ENCODE measurements around the gene CDK1.

Gene CDK1

GRCh38 chr10:60778214-60778970 lies at the start of gene CDK1:
TSS of gene CDK1 (plus strand) at chr10:60778478. CDS start at chr10:60780166, 1,688 bp downstream.
- DNase-seq = peak; percentile 99

GRCh38 chr10:60729106-60729505 lies 49.2 kb upstream of the CDK1 start:
- DNase-seq = no peak

DNA sequence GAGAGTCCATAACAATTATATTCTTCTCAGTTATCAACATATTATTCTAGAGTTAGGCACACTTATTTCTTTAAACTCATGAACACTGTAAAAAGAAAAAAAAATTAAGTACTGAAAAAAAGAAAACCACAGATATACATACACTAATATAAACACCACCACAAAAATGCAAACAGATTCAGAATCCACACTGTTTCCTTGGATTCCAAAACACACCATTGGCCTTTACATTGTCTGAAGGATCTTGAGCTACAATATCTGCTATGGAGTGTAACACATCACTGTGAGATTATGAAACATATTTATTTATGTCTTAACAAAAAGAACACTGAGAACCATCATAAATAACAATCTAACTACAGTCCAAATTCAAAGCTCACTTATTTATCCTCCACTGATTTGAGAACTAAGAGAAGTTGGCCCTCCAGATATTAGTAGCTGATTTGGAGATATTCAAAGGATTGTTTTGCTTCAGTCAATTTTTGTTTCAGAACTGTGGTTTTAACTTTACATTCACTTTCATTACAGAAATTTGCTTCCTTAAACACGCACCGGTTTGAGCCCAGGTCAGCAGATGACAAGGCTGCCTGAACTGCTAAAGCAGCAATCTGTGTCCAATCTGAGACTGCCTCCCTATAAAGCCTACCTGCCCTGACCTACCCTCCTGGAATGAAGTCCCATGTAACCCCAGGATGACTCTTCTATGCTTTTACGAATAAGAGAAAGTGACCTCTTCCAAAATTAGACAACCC lies 47.0 kb upstream of the CDK1 start:
- DNase-seq = no peak

DNA sequence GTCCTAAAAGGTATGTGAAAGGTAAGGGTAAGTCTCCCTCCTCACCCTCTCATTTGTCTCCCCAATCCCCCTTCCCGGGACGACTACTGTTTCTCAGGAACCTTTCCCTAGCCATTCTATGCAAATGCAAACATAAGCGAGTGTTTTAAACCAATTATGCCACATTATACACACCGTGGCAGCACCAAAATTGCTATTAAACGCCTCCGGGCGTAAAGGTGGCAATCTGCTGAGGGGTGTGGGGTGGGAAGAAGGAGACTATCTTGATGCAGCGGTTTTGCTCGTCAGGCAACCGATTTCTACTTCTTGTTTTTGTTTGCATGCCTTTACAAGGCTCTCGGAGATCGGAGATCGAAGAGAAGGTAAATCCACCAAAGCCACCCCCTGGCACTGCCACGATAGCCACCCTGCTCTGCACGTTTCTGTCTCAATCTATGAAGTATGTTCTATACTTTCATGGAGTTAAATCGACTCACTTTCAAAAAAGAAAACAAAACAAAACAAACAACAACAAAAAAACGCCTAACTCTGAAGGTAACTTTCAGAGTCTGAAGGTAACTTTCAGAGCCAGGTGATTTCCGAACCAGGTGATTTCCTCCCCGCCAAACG lies 46.0 kb upstream of the CDK1 start:
- DNase-seq = no peak

- DNase-seq = no peak
Measured at GRCh38 chr10:60732807-60733516, 45.3 kb upstream of the CDK1 start.

DNA sequence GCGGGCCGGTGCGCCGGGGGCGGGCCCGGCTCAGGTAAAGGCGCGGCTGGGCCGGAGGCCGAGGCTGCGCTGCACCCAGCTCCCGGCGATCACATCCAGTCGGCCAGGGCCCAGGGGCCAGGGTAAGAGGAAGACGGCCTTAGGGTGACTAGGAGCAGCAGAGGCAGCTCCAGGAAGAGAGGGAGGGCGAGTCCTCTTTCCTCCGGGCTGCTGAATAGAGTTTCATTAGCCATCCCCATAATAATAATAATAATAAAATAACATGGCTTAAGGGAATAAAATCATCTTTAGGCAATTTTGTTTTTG lies 44.8 kb upstream of the CDK1 start:
- no peak for DNase-seq

DNA sequence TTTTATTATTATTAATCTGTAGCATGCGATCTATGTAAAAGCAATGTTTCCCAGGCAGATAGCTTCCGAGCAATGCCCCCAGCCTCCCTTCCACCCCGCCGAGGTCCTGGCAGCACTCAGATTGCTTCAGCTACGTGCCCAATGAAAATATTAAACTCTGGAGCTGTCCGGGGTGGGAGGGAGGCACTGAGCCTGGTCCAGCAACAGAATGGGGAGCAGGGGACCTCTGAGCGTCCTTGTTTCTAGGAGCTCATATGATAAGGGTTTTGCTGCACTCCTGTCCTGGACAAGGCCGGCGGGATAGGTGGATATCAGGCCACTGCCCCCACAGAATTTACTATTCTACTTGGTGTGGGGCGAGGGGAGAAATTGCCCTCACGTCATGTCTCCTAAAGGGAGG lies 44.5 kb upstream of the CDK1 start:
- DNase-seq = no peak

DNA sequence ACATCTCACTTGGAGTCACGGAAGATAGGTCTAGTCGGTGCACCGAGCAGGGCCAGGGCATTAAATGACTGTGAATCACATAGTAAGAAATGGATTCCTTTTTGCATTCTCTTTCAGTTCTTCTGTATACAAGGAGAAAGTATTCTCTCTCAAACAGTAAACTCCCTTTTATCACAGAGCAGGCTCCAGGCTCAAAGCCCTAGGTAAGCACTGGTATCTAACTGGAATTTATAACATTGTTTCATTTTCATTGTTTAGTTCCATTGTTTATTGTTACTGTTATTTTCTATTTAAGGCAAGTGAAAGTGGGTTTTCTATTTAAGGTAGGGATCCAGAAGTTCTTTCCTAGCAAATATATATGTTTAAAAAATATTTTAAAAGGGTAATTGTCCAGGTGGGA lies 44.1 kb upstream of the CDK1 start:
- DNase-seq = no peak

DNA sequence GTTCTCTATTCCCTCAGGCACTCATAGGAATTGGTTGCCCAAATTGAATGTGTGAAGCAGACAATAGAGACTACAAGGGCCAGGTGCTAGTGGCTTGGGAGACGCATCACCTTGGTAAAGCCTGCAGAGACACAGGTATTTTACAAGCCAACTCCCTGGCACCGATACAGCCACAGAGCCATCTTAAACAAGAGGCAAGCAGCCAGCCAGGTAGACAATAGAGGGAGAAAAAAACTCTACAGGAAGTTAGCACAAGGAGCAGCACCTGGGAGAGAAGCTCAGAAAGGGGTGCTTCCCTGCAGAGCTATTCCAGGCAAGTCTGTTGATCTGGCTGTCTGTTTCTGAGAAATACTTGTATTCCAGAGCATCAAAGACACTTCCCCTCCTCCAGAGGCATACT lies 43.0 kb upstream of the CDK1 start:
- DNase-seq = no peak

DNA sequence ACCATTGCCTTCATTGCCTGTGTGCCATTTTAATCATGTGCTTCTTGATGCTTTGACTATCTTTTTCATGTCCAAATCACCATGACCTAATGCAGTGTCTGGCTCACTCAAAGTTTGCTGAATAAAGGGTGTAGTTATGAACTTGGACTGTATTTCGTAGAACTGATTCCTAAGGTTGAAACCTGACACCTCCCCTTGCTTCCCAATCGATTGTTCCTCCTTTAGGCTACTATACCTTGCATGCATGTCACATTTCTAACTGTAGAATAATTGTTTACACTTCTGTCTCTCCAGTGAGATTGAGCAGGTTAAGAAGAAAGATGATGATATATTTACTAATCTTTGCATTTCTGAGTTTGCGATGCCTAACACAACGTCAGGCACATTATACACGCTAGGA lies 41.0 kb upstream of the CDK1 start:
- no peak for DNase-seq

DNA sequence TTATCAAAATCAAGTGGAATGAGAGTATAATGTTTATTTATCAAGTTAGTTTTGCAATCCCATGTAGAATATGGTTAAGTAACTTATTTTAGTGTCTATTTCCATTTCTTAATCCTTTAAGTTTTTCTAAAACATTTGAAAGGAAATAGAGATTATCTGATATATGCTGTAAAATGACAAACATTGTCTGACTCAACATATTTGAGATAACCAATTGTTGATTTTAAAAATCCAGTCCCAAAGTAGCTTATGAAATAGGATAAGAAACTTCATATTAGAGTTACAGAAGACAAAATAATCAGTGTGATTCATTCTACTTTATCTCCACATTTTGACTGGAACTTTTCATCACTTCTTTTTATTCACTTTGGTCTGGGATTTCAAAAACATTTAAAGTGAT lies 38.7 kb upstream of the CDK1 start:
- DNase-seq = no peak

DNA sequence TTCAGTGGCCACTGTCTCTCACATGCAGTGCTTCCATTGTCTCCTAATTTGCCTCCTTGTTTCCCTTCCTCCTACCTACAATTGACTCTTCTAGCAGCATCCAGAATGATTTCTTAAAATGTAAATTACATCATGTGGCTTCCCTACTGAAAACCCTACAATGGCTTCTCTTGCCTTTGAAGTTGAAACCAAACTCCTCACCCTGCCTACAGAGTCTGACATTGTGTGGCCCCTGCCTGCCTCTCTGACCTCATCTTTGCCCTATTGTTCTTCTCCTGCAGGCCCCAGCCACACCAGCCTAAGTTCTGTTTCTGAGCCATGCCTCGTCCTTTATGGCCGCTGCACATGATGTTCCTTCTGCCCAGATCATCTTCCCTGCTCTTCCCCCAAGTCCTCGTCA lies 35.8 kb upstream of the CDK1 start:
- no peak for DNase-seq

GRCh38 chr10:60747817-60748469 lies 30.3 kb upstream of the CDK1 start:
- no peak for DNase-seq

DNA sequence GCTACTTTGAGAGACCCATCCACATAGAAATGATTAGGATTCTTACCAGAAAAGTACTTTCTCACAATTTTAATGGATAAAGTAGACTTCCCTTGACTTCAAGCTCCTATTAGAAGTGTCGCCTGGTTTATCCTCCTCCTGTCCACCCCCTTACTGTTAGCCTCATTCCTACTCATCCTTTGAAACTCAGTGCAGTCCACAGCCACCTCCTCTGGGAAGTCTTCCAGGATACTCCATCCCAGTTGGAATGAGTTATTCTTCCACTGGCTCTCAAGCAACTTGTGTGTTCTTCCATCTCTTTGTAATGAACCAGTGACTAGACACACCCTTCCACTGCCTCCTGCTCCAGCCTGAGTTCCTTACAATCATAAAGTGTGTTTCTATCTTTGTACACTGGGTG lies 25.1 kb upstream of the CDK1 start:
- no peak for DNase-seq

GRCh38 chr10:60753817-60754216 lies 24.5 kb upstream of the CDK1 start:
- no peak for DNase-seq

DNA sequence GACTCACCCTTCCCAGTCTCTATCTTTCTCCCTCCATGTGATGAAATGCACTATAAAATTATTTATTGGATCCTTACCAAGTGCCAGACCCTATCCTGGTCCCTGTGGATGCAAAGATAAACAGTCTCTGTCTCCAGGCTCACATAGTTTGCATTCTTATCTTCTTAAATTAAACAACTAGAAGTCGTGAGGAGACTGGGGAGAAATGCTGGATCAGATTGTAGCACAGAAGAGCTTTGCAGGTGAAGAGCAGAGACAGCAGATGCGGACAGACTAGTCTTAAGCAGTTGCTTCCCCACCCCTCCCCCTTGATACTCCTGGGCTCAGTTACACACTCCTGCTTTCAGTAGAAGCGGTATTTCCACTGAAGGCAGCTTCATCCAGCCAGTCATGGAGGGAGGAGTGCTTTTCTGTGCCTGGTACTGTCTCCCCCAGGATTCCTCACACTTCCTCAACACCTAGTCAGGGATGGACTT lies 20.8 kb upstream of the CDK1 start:
- no peak for DNase-seq

DNA sequence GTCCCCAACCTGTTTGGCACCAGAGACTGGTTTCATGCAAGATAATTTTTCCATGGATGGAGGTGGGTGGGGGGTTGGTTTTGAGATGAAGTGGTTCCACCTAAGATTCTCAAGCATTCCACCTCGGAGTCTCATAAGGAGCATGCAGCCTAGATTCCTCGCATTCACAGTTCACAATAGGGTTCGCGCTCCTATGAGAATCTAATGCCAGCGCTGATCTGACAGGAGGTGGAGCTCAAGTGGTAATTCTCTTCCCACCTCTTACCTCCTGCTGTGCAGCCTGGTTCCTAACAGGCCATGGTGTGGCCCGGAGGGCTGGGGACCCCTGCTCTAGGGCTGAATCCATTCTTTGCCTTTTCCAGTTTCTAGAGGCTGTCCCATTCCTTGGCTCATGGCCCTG lies 19.1 kb upstream of the CDK1 start:
- no peak for DNase-seq

DNA sequence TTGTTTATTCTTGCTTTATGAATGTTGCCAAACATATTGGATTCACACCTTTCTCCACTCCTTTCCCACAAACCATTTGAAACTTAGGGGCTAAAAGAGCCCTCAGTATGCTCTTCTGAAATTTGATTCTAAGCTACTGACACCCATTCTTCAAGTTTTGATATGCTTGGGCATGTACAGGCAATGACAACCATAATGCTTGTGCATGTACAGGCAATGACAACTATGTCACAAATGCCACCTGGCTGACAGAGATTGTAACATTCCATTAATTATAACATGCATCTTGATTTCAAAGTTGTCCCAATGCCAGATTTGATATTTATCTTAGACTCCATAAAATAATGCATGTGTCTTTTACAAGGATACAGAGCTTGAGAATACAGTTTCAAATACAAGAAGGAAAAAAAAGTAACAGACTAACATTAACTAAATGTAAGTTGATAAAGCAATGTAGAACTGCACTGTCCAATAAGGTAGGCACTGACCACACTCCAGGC lies 17.5 kb upstream of the CDK1 start:
- DNase-seq = no peak

DNA sequence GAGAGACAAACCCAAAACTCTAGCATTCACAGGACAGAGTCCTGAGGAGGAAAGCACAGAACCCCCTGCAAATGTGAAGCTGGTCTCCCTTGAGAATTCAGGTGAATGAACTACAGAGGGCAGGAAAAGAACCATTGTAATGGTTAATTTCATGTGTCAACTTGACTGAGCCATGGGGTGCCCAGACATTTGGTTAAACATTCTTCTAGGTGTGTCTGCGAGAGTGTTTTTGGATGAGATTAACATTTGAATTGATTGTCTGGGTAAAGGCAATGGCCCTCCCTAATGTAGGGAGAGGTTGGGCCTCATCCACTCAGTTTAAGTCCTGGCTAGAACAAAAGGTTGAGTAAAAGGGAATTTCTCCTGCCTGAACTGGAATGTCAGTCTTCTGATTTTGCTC lies 15.7 kb upstream of the CDK1 start:
- no peak for DNase-seq

GRCh38 chr10:60767424-60767823 lies 10.9 kb upstream of the CDK1 start:
- no peak for DNase-seq

DNA sequence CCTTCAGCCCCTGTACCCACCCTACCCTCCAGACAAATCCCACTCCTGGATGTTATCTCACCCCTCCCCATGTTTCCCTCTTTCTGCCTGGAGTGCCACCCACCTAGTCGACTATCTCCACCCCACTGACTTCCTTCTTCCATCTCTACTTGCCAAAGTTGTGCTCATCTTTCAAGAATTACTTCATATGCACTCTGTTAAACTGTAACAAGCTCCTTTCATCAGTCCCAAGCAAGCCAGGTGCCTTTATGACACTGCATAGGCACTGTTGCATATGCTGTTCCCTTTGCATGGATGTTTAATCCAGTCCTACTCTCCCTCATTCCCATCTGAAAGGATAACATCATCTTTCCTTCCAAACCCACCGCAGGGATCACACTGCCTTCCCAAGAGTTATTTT lies 8.9 kb upstream of the CDK1 start:
- no peak for DNase-seq

DNA sequence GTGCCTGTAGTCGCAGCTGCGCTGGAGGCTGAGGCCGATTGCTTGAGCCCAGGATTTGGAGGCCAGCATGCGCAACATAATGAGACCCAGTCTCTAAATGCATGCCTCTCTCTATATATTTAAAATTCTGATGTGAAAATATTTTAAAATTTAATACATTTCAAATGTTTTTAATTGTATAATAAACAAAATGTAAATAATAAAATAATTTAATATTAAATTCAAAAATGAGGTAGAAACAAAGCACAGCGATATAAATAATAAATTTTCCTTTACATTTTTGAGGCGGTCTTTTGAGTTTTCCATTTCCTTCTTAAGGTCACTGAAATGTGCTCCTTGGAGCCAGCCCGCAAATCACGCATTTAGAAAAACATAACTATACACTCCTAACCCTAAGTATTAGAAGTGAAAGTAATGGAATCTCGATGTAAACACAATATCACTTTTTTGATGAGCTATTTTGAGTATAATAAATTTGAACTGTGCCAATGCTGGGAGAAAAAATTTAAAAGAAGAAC lies 523 bp upstream of the CDK1 start:
- DNase-seq = no peak
